Body of pancreas (tissue), 4 donors: ENCODE measurements around the gene STRA8.

ENCODE experiments used
- CTCF ChIP-seq, 7 experiments: fragments of 450-650 bp in 4 of 7; fragments of 200-600 bp in 3 of 7; sonication (generic) in 3 of 7; IDR thresholded peaks; one replicate each; pipeline ENCODE4 v1.5.1; 2016 to 2019; ENCODE audit warnings: antibody characterized with exemption in 7 of 7
- POLR2A ChIP-seq, 3 donors: fragments of 450-650 bp; IDR thresholded peaks; one replicate each; pipeline ENCODE4 v1.6.1; 2016; ENCODE audit warnings: antibody characterized with exemption in 3 of 3, mild to moderate bottlenecking in 2 of 3

DNA sequence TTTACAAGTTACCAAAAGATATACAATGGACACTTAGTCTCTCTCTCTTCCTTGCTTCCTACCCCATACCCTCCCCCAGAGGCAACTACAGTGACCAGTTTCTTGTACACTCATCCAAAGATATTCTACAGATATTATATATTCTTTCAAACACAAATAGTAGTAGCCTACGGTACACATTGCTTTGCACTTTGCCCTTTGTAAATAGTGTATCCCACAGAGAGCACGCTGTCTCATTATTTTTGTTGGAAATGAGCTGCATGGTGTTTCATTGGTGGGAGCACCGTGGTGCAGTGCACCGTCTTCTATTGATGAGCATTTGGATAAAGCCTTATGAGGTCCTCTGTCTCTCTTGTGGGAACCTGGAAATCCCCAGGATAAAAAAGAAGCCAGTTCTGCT is 24.2 kb downstream of the STRA8 start:
- TF ChIP-seq CTCF (IDR thresholded peaks at IDR 0.05) = no peak
- no peak for TF ChIP-seq POLR2A (IDR thresholded peaks at IDR 0.05)
